NOMO-1 treated with dmso at 0.1 percent for 144 hours (cell line): ENCODE data around the gene PFKP.

Experiments
- DNase-seq: peaks from one replicate; lab custom pipeline; 2025; ENCODE audit not compliant: unreplicated experiment; lab: John Stamatoyannopoulos, UW

The PFKP gene

DNA sequence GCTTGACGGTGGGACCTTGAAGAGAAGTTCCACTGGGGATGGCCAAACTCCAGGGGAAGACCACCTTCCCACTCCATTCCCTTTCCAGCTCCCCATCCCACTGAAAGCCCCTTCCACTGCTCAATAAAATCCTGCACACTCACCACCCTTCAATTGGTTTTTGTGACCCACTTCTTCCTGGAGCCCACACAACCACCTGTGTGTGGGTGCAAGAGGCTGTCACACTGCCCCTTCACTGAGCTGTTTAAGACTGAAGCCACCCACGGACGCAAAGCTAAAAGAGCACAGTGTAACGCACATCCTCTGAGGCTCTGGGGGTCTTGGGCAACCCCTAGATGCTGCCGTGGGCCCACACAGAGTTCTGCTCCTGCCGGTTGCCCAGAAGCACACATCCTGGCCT, 118.0 kb downstream of the PFKP start:
- no peak for DNase-seq

DNA sequence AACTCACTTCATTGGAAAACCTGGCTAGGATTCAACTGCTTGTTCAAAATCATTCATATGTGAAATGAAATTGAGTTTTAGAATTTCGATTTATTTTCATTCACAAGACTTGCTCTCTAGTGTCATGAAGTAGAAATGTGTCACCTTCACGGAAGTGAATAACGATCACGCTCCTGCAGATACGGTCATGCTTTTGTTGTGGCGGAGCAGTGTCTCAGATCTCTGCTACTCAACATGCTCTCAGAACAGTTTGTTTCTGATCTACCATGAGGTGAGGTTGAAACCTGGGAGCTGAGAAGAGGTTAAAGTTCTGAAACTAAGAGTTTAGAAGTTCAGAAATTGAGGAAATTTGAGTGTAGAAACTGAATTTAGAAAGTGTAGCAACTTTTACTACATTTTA, 119.0 kb downstream of the PFKP start:
- no peak for DNase-seq
